K562 (cell line): ENCODE measurements around the gene TGM5. TPM values are rescaled to one million over a fixed set of nuclear protein-coding genes. Genes with fewer than 3 reads are reported as not detected.
A peak's percentile ranks its signal among the peaks of the same experiment; 100 is the strongest.
"Not testable (repeated sequence)": the region's sequence is repeated elsewhere in the genome, so short reads cannot be mapped to it uniquely, and the experiment has no call there.

Experiments used
- ATAC-seq: fragments of 200-7000 bp; cut with Tn5 transposase; 3 replicates; pipeline ENCODE4 v1.9.1; 2020; ENCODE audit warnings: moderate library complexity
- BruUV-seq: library from RNA; stranded (reverse); fragments of 400-500 nt; replicated peaks from 2 replicates; lab custom pipeline; 2021; lab: Mats Ljungman, UMichigan
- CTCF ChIA-PET: fragments of 300-600 bp; formaldehyde crosslinking; extraction: SDS; loops from one replicate; lab custom pipeline; 2021; ENCODE audit warnings: low intra/inter-chr PET ratio; lab: Yijun Ruan, JAX
- POLR2A ChIA-PET: fragments of 300-600, 350-650 bp; sonication (Branson Sonifier 250); formaldehyde crosslinking; extraction: SDS; loops from one replicate; lab custom pipeline; 2021; ENCODE audit warnings: antibody characterized with exemption, inconsistent platforms; lab: Yijun Ruan, JAX
- DNase-seq, 4 experiments: peaks; one replicate each; pipeline versions ENCODE4 v3.0.0 to v3.0.0-alpha.2; 2011 to 2018; ENCODE audit warnings: low spot score in 3 of 4, mixed read lengths in 3 of 4; ENCODE audit errors: extremely low read depth in 1 of 4
- FAIRE-seq: peaks from 2 replicates; lab custom pipeline; 2011; peaks lifted over from hg19 to GRCh38; lab: Jason Lieb, UNC
- H2AFZ ChIP-seq: 2 replicates; pipeline ENCODE4 v1.6.0; 2011; ENCODE audit warnings: low read depth, low read length, control low read depth, inconsistent platforms
- H3K27ac ChIP-seq: fragments of 200-600 bp; 3 replicates; pipeline ENCODE4 v1.8.0; 2011; ENCODE audit warnings: low read depth, mild to moderate bottlenecking, control low read depth, inconsistent platforms, low read length, moderate library complexity, mixed read lengths; ENCODE audit errors: extremely low read depth
- H3K27me3 ChIP-seq, 2 experiments: fragments of 300-600 bp in 1 of 2; 2 replicates in 1 of 2; 3 replicates in 1 of 2; pipeline versions ENCODE4 v1.6.0 to v1.8.0; 2011; ENCODE audit warnings: inconsistent platforms in 2 of 2, low read length in 2 of 2, mild to moderate bottlenecking in 1 of 2, mixed read lengths in 1 of 2, moderate library complexity in 1 of 2; ENCODE audit not compliant: control insufficient read depth in 2 of 2, insufficient read depth in 2 of 2
- H3K36me3 ChIP-seq: fragments of 300-600 bp; 3 replicates; pipeline ENCODE4 v1.8.0; 2011; ENCODE audit warnings: mild to moderate bottlenecking, low read length, inconsistent platforms; ENCODE audit not compliant: control insufficient read depth, insufficient read depth
- H3K4me1 ChIP-seq, 2 experiments: fragments of 200-600 bp in 1 of 2; replicated peaks in 1 of 2; 2 replicates in 1 of 2; 3 replicates in 1 of 2; pipeline versions ENCODE4 v1.5.1 to v1.8.0; 2011; ENCODE audit warnings: inconsistent platforms in 2 of 2, low read length in 2 of 2, mild to moderate bottlenecking in 1 of 2, mixed read lengths in 1 of 2, moderate library complexity in 1 of 2; ENCODE audit not compliant: control insufficient read depth in 2 of 2, insufficient read depth in 2 of 2
- H3K4me2 ChIP-seq: 2 replicates; pipeline ENCODE4 v1.6.1; 2011; ENCODE audit warnings: low read length, control low read depth, inconsistent platforms, mixed read lengths; ENCODE audit not compliant: insufficient read depth
- H3K4me3 ChIP-seq: fragments of 200-600 bp; sonication (generic), shearing (Covaris generic); 2 replicates; pipeline ENCODE4 v1.5.1; 2016; ENCODE audit warnings: control low read depth, inconsistent platforms
- H3K79me2 ChIP-seq: fragments of 200-600 bp; 3 replicates; pipeline ENCODE4 v1.8.0; 2011; ENCODE audit warnings: low read length, inconsistent platforms; ENCODE audit not compliant: control insufficient read depth, insufficient read depth
- H3K9ac ChIP-seq, 2 experiments: 2 replicates each; pipeline versions ENCODE4 v1.6.0 to v1.6.1; 2011; ENCODE audit warnings: low read depth in 2 of 2, low read length in 2 of 2, control low read depth in 1 of 2, inconsistent platforms in 1 of 2, mild to moderate bottlenecking in 1 of 2, mixed read lengths in 1 of 2; ENCODE audit not compliant: insufficient read depth in 1 of 2
- H3K9me1 ChIP-seq: one replicate; pipeline ENCODE4 v1.6.0; 2011; ENCODE audit warnings: inconsistent platforms, mild to moderate bottlenecking, low read length, moderate library complexity; ENCODE audit not compliant: control insufficient read depth, insufficient read depth
- H3K9me3 ChIP-seq: replicated peaks from 2 replicates; pipeline ENCODE4 v1.5.1; 2011; ENCODE audit warnings: low read depth, low read length, inconsistent platforms; ENCODE audit not compliant: control insufficient read depth, insufficient read depth
- H4K20me1 ChIP-seq: replicated peaks from 2 replicates; pipeline ENCODE4 v1.6.1; 2011; ENCODE audit warnings: low read length, inconsistent platforms, mixed read lengths; ENCODE audit not compliant: control insufficient read depth, insufficient read depth
- CHD2 ChIP-seq: IDR thresholded peaks from 2 replicates; pipeline ENCODE4 v1.6.1; 2011; ENCODE audit warnings: low read depth, low read length
- EZH2 ChIP-seq: IDR thresholded peaks from 2 replicates; pipeline ENCODE4 v1.6.1; 2012; ENCODE audit warnings: low read depth, mild to moderate bottlenecking, inconsistent platforms, low read length, borderline replicate concordance
- TAF9B ChIP-seq: fragments of 450-650 bp; IDR thresholded peaks from 2 replicates; pipeline ENCODE4 v1.6.1; 2018; ENCODE audit warnings: mild to moderate bottlenecking; ENCODE audit not compliant: partially characterized antibody
- TRIM28 ChIP-seq: fragments of 450-650 bp; IDR thresholded peaks from 2 replicates; pipeline ENCODE4 v1.6.1; 2017
- ZFP36 ChIP-seq: fragments of 150-350 bp; IDR thresholded peaks from 2 replicates; pipeline ENCODE4 v1.6.1; 2018; ENCODE audit warnings: low read length, low read depth; ENCODE audit not compliant: partially characterized antibody
- ZNF280A ChIP-seq: fragments of 450-650 bp; IDR thresholded peaks from 2 replicates; pipeline ENCODE4 v1.6.1; 2018; ENCODE audit warnings: mild to moderate bottlenecking, low read depth; ENCODE audit not compliant: partially characterized antibody
- ZNF766 ChIP-seq: fragments of 200-800 bp; sonication (Bioruptor generic); conservative IDR thresholded peaks from 2 replicates; pipeline ENCODE4 v1.6.1; 2016; ENCODE audit warnings: missing genetic modification characterization, missing compliant biosample characterization
- WGBS: fragments of 100-300 bp; shearing (Covaris generic); methylation state at CpG from one replicate; pipeline ENCODE4 v1.1.6; 2016; ENCODE audit warnings: low coverage, mixed read lengths; ENCODE audit not compliant: insufficient coverage; ENCODE audit errors: missing lambda C conversion rate; 5-methylcytosine and 5-hydroxymethylcytosine counted together
- in situ Hi-C: fragments of 300-500 bp; cut with MboI; formaldehyde crosslinking; loops from 4 replicates; pipeline ENCODE4 v1.15.0; 2018; ENCODE audit warnings: inconsistent platforms, mixed read lengths
- intact Hi-C: fragments of 100-400 bp; cut with micrococcal nuclease; formaldehyde crosslinking; loops from 2 replicates; pipeline ENCODE4 v1.14.2; 2022
- polyA plus RNA-seq, 8 experiments: library from polyadenylated mRNA; depleted of rRNA in 4 of 8; stranded (reverse) in 5 of 8; unstranded in 3 of 8; fragments of >200 nt; fragmentation: Nextera tagmentation in 2 of 8; fragmentation: Illumina TruSeq in 1 of 8; extraction: Ambion mirVana in 2 of 8; extraction: Trizol in 1 of 8; gene quantifications; 2 replicates each; pipeline versions ENCODE4 v1.2.1 to v1.2.3, GENCODE V29; 2011 to 2014; ENCODE audit warnings: inconsistent platforms in 1 of 8, missing spikeins in 1 of 8
- total RNA-seq, 7 experiments: library from RNA; depleted of rRNA in 6 of 7; stranded (reverse); fragments of >200 nt in 6 of 7; fragmentation: Illumina TruSeq in 2 of 7; extraction: Trizol in 2 of 7; gene quantifications; 2 replicates each; pipeline versions ENCODE4 v1.2.1 to v1.2.3, GENCODE V29; 2011 to 2021; ENCODE audit warnings: low replicate concordance in 1 of 7

The TGM5 gene
- total and polyA plus RNA-seq, 9 of the 15 experiments (the other 6 are each of a cell fraction or from before 2014, with no cell fraction given): 0.03 to 0.10 (median 0.07) TPM; not detected in 6

- H3K9ac ChIP-seq: no peak overlapping the region
- CTCF ChIA-PET: no interaction called here
- no peak overlapping the region for H2AFZ ChIP-seq
- FAIRE-seq (no peak), DNase-seq (no peak), ATAC-seq (no peak)
- H3K9me3 ChIP-seq: peaks cover 2% of the 10 kb centered on the region; the same call in 1 of the 2 replicates
- no peaks in the 10 kb centered on the region for H3K9me1 ChIP-seq
- in situ Hi-C loops: no loop called here
- no peaks in the 10 kb centered on the region for H3K79me2 ChIP-seq
- H3K4me2 ChIP-seq: no peak overlapping the region
- no peaks in the 10 kb centered on the region for H4K20me1 ChIP-seq
- no peak for TF ChIP-seq EZH2
- TF ChIP-seq TAF9B: no peak
- TF ChIP-seq ZNF766 (CRISPR knock-in tag): no peak
- no peak for TF ChIP-seq CHD2
- intact Hi-C loops: no loop called here
- no peaks in the 10 kb centered on the region for H3K4me1 ChIP-seq
- no peaks in the 10 kb centered on the region for H3K27me3 ChIP-seq
- BruUV-seq: no TSS peak
- POLR2A ChIA-PET: interaction anchor here (0.8 kb wide), 1 partner anchor 13 kb away, joined by 7 read pairs; the partner anchor contains the start of gene CCNDBP1
- H3K36me3 ChIP-seq: peaks cover 26% of the 10 kb centered on the region
- H3K27ac ChIP-seq: no peak overlapping the region
- no peak overlapping the region for H3K4me3 ChIP-seq
- WGBS: 38% methylated on average over 3 of the region's 3 CpGs
These were observed 67.7 kb downstream of the TGM5 start for GRCh38 chr15:43198992-43199391.

- H3K9me1 ChIP-seq, H3K4me1 ChIP-seq, FAIRE-seq, H3K4me3 ChIP-seq, H3K4me2 ChIP-seq, BruUV-seq, H3K27me3 ChIP-seq, intact Hi-C loops, H3K79me2 ChIP-seq, H3K27ac ChIP-seq, H4K20me1 ChIP-seq, CTCF ChIA-PET, ATAC-seq, H3K9me3 ChIP-seq, DNase-seq, in situ Hi-C loops, H3K9ac ChIP-seq, H2AFZ ChIP-seq: not testable (repeated sequence)
- TF ChIP-seq ZNF280A (peak; percentile 14), TRIM28 (peak; percentile 64; the same call in 1 of the 2 replicates), ZFP36 (peak; percentile 66)
- H3K36me3 ChIP-seq: peaks cover 28% of the 10 kb centered on the region
- WGBS: 45% methylated on average over 4 of the region's 4 CpGs
- POLR2A ChIA-PET: interaction anchor here (0.8 to 1.4 kb wide), 2 partner anchors 11 to 13 kb away, joined by 4 to 7 read pairs; partner anchors contain the start of gene CCNDBP1
These were observed 68.2 kb downstream of the TGM5 start for GRCh38 chr15:43198556-43198955.
